Gastrocnemius medialis (tissue), 4 donors: Measurements from ENCODE around the gene GPATCH2. TPM values are rescaled to one million over a fixed set of nuclear protein-coding genes. Genes with fewer than 3 reads are reported as not detected.

Source experiments
- ATAC-seq, 2 donors: fragments of 150-250 bp; one replicate each; pipeline ENCODE4 v1.9.1; 2016
- DNase-seq, 2 donors: peaks; one replicate each; pipeline ENCODE4 v3.0.0-alpha.2; 2019
- H3K27ac ChIP-seq, 4 donors: fragments of 200-600 bp; sonication (generic); 1 replicate in 1 of 4; 2 replicates in 3 of 4; pipeline ENCODE4 v1.5.1; 2016 to 2018; ENCODE audit warnings: mild to moderate bottlenecking in 2 of 4, moderate library complexity in 1 of 4
- H3K27me3 ChIP-seq, 3 donors: fragments of 200-600 bp; sonication (generic) in 2 of 3; 1 replicate in 1 of 3; 2 replicates in 2 of 3; pipeline versions ENCODE4 v1.5.1 to v1.6.0; 2016 to 2019; ENCODE audit warnings: mild to moderate bottlenecking in 1 of 3, moderate library complexity in 1 of 3
- H3K36me3 ChIP-seq, 2 donors: fragments of 200-600 bp; sonication (generic) in 1 of 2; one replicate each; pipeline ENCODE4 v1.5.1; 2017 to 2018
- H3K4me1 ChIP-seq, 2 donors: fragments of 200-600 bp; sonication (generic) in 1 of 2; one replicate each; pipeline ENCODE4 v1.5.1; 2016 to 2017; ENCODE audit warnings: mild to moderate bottlenecking in 2 of 2
- H3K4me3 ChIP-seq, 4 donors: fragments of 200-600 bp; sonication (generic) in 3 of 4; 1 replicate in 1 of 4; 2 replicates in 3 of 4; pipeline ENCODE4 v1.5.1; 2016 to 2019; ENCODE audit warnings: mild to moderate bottlenecking in 2 of 4
- H3K9me3 ChIP-seq, 3 donors: fragments of 200-600 bp; sonication (generic) in 2 of 3; 1 replicate in 1 of 3; 2 replicates in 2 of 3; pipeline ENCODE4 v1.5.1; 2016 to 2019
- CTCF ChIP-seq, 5 experiments: fragments of 450-650 bp in 3 of 5; fragments of 200-600 bp in 2 of 5; sonication (generic) in 2 of 5; IDR thresholded peaks in 4 of 5; conservative IDR thresholded peaks in 1 of 5; 1 replicate in 4 of 5; 2 replicates in 1 of 5; pipeline ENCODE4 v1.5.1; 2016 to 2019; ENCODE audit warnings: antibody characterized with exemption in 5 of 5, mild to moderate bottlenecking in 3 of 5, moderate library complexity in 3 of 5
- POLR2A ChIP-seq, 2 donors: fragments of 450-650 bp; IDR thresholded peaks; one replicate each; pipeline ENCODE4 v1.6.1; 2017; ENCODE audit warnings: antibody characterized with exemption in 2 of 2, mild to moderate bottlenecking in 2 of 2, moderate library complexity in 2 of 2
- in situ Hi-C, 4 donors: fragments of 200-750 bp; cut with MboI; loops; one replicate each; pipeline versions ENCODE4 v1.15.0 to v1.8.0; 2017; ENCODE audit warnings: low sequenced_read_pairs in 4 of 4
- intact Hi-C: fragments of 100-400 bp; cut with DNase I; formaldehyde crosslinking; loops from one replicate; pipeline ENCODE4 v1.15.1; 2023; ENCODE audit warnings: low total_unique reads
- total RNA-seq, 4 donors: library from RNA; depleted of rRNA; stranded (reverse); fragments of >200 nt; gene quantifications; one replicate each; pipeline versions ENCODE4 v1.1.0 to v1.2.3, GENCODE V29; 2016

Gene GPATCH2
- total RNA-seq, 4 donors from 2014 or later: 3.6 to 9.3 (median 6.9) TPM

GRCh38 chr1:217614200-217614712, 16.6 kb downstream of the GPATCH2 start:
- intact Hi-C loops: no loop called here
- TF ChIP-seq POLR2A (IDR thresholded peaks at IDR 0.05): no peak
- TF ChIP-seq CTCF (IDR thresholded peaks at IDR 0.05 in 4 of 5, conservative IDR thresholded peaks at IDR 0.05 in 1 of 5): no peak

GRCh38 chr1:217605390-217605789, 25.5 kb downstream of the GPATCH2 start:
- in situ Hi-C loops: no loop called here
- no peak overlapping the region for H3K4me3 ChIP-seq
- DNase-seq (no peak), ATAC-seq (no peak)
- H3K9me3 ChIP-seq: no peaks in the 10 kb centered on the region
- no peaks in the 10 kb centered on the region for H3K4me1 ChIP-seq
- TF ChIP-seq POLR2A (IDR thresholded peaks at IDR 0.05): no peak
- no peak for TF ChIP-seq CTCF (IDR thresholded peaks at IDR 0.05 in 4 of 5, conservative IDR thresholded peaks at IDR 0.05 in 1 of 5)
- intact Hi-C loops: no loop called here
- H3K27me3 ChIP-seq: no peaks in the 10 kb centered on the region
- H3K36me3 ChIP-seq: peaks cover 0 to 26% of the 10 kb centered on the region in 2 donors
- no peak overlapping the region for H3K27ac ChIP-seq

More at GRCh38 chr1:217614200-217614712, 16.6 kb downstream of the GPATCH2 start:
- H3K9me3 ChIP-seq: no peaks in the 10 kb centered on the region
- ATAC-seq (no peak), DNase-seq (no peak)
- no peaks in the 10 kb centered on the region for H3K27me3 ChIP-seq
- H3K4me1 ChIP-seq: no peaks in the 10 kb centered on the region
- H3K27ac ChIP-seq: no peak overlapping the region
- peaks cover 0 to 16% of the 10 kb centered on the region in 2 donors for H3K36me3 ChIP-seq
- in situ Hi-C loops: no loop called here
- H3K4me3 ChIP-seq: no peak overlapping the region

- Histone ChIP-seq H3K4me1 (no peaks in the 10 kb centered on the region), H3K36me3 (peaks cover 0 to 5% of the 10 kb centered on the region in 2 donors), H3K9me3 (no peaks in the 10 kb centered on the region), H3K4me3 (no peak overlapping the region), H3K27ac (no peak overlapping the region), H3K27me3 (no peaks in the 10 kb centered on the region)
- DNase-seq (no peak), ATAC-seq (no peak)
- no peak for TF ChIP-seq POLR2A (IDR thresholded peaks at IDR 0.05)
- no peak for TF ChIP-seq CTCF (IDR thresholded peaks at IDR 0.05 in 4 of 5, conservative IDR thresholded peaks at IDR 0.05 in 1 of 5)
- intact Hi-C loops (no loop called here), in situ Hi-C loops (no loop called here)
Observed at GRCh38 chr1:217602380-217602779, 28.5 kb downstream of the GPATCH2 start.

- H3K27ac ChIP-seq: no peak overlapping the region
- ATAC-seq (no peak), DNase-seq (no peak)
- no peak overlapping the region for H3K4me3 ChIP-seq
- H3K27me3 ChIP-seq: no peaks in the 10 kb centered on the region
- intact Hi-C loops (no loop called here), in situ Hi-C loops (no loop called here)
- no peaks in the 10 kb centered on the region for H3K9me3 ChIP-seq
- no peaks in the 10 kb centered on the region for H3K36me3 ChIP-seq
- no peaks in the 10 kb centered on the region for H3K4me1 ChIP-seq
- no peak for TF ChIP-seq CTCF (IDR thresholded peaks at IDR 0.05 in 4 of 5, conservative IDR thresholded peaks at IDR 0.05 in 1 of 5)
- no peak for TF ChIP-seq POLR2A (IDR thresholded peaks at IDR 0.05)
Observed at GRCh38 chr1:217599154-217599553, 31.7 kb downstream of the GPATCH2 start.

- no peak overlapping the region for H3K27ac ChIP-seq
- H3K9me3 ChIP-seq: no peaks in the 10 kb centered on the region
- H3K4me1 ChIP-seq: no peaks in the 10 kb centered on the region
- no peak for DNase-seq
- in situ Hi-C loops (no loop called here), intact Hi-C loops (no loop called here)
- H3K27me3 ChIP-seq: no peaks in the 10 kb centered on the region
- no peaks in the 10 kb centered on the region for H3K36me3 ChIP-seq
- no peak for ATAC-seq
- no peak overlapping the region for H3K4me3 ChIP-seq
- TF ChIP-seq CTCF (IDR thresholded peaks at IDR 0.05 in 4 of 5, conservative IDR thresholded peaks at IDR 0.05 in 1 of 5): no peak
- no peak for TF ChIP-seq POLR2A (IDR thresholded peaks at IDR 0.05)
Observed at GRCh38 chr1:217590598-217590997, 40.3 kb downstream of the GPATCH2 start.
